NCI-H2227 treated with DMSO at 0.1 percent for 48 hours (cell line): ENCODE measurements around the gene ACCS.

Source experiments
- DNase-seq: peaks from one replicate; lab custom pipeline; 2025; lab: John Stamatoyannopoulos, UW

The ACCS gene

GRCh38 chr11:44065841-44066731 lies at the start of gene ACCS:
ACCS (plus strand) TSS chr11:44066270; CDS start chr11:44067628, 1,358 bp downstream.
- peak; percentile 88 for DNase-seq

- DNase-seq = no peak
Observed at GRCh38 chr11:44016546-44017442, 49.3 kb upstream of the ACCS start.

- no peak for DNase-seq
Observed at GRCh38 chr11:44017443-44018126, 48.5 kb upstream of the ACCS start.

- no peak for DNase-seq
Observed at GRCh38 chr11:44018127-44018521, 47.9 kb upstream of the ACCS start.

- no peak for DNase-seq
Observed at GRCh38 chr11:44018829-44019228, 47.2 kb upstream of the ACCS start.

- DNase-seq = no peak
Observed at GRCh38 chr11:44024977-44025376, 41.1 kb upstream of the ACCS start.

- DNase-seq = no peak
Observed at GRCh38 chr11:44025727-44026126, 40.3 kb upstream of the ACCS start.

- DNase-seq = no peak
Observed at GRCh38 chr11:44028401-44028800, 37.7 kb upstream of the ACCS start.

- no peak for DNase-seq
Observed at GRCh38 chr11:44028816-44029506, 37.1 kb upstream of the ACCS start.

GRCh38 chr11:44029507-44029845 lies 36.6 kb upstream of the ACCS start:
- no peak for DNase-seq

GRCh38 chr11:44029977-44030911 lies 35.8 kb upstream of the ACCS start:
- DNase-seq = peak; percentile 33

GRCh38 chr11:44030996-44031395 lies 35.1 kb upstream of the ACCS start:
- DNase-seq = peak; percentile 15

GRCh38 chr11:44031549-44031948 lies 34.5 kb upstream of the ACCS start:
- DNase-seq = no peak

- DNase-seq = no peak
Observed at GRCh38 chr11:44032299-44033085, 33.6 kb upstream of the ACCS start.

- DNase-seq = no peak
Observed at GRCh38 chr11:44033411-44033850, 32.6 kb upstream of the ACCS start.

- DNase-seq = no peak
Observed at GRCh38 chr11:44033856-44034255, 32.2 kb upstream of the ACCS start.

GRCh38 chr11:44034639-44035038 lies 31.4 kb upstream of the ACCS start:
- DNase-seq = no peak

GRCh38 chr11:44036811-44037657 lies 29.0 kb upstream of the ACCS start:
- peak; percentile 89 for DNase-seq

- no peak for DNase-seq
Observed at GRCh38 chr11:44037658-44037998, 28.4 kb upstream of the ACCS start.
